Measurements from ENCODE around the gene LRCH3.
"Not testable (repeated sequence)": the region's sequence is repeated elsewhere in the genome, so short reads cannot be mapped to it uniquely, and the experiment has no call there.

The LRCH3 gene

GRCh38 chr3:197908957-197909701 lies 118.1 kb downstream of the LRCH3 start:
- no peak for TF ChIP-seq CTCF (IDR thresholded peaks at IDR 0.05; ENCODE audit: insufficient read depth, missing control alignments)
- FAIRE-seq (no peak), DNase-seq (ENCODE audit: insufficient read length, low spot score) (no peak)

- DNase-seq (ENCODE audit: insufficient read length, low spot score) (no peak), FAIRE-seq (no peak)
- TF ChIP-seq CTCF (IDR thresholded peaks at IDR 0.05; ENCODE audit: insufficient read depth, missing control alignments) = no peak
Measured at GRCh38 chr3:197912741-197913476, 121.9 kb downstream of the LRCH3 start.

- FAIRE-seq (no peak), DNase-seq (ENCODE audit: insufficient read length, low spot score) (no peak)
Measured at GRCh38 chr3:197913641-197914380, 122.8 kb downstream of the LRCH3 start.

GRCh38 chr3:197921429-197922275 lies 130.6 kb downstream of the LRCH3 start:
- FAIRE-seq; DNase-seq (ENCODE audit: insufficient read length, low spot score): not testable (repeated sequence)

More at GRCh38 chr3:197913641-197914380, 122.8 kb downstream of the LRCH3 start:
- TF ChIP-seq CTCF (IDR thresholded peaks at IDR 0.05; ENCODE audit: insufficient read depth, missing control alignments) = no peak

GRCh38 chr3:197926418-197926817 lies 135.4 kb downstream of the LRCH3 start:
- TF ChIP-seq CTCF (IDR thresholded peaks at IDR 0.05; ENCODE audit: insufficient read depth, missing control alignments) = peak; percentile 22
- no peak for DNase-seq (ENCODE audit: insufficient read length, low spot score)
- no peak for FAIRE-seq

- FAIRE-seq; DNase-seq (ENCODE audit: insufficient read length, low spot score): not testable (repeated sequence)
Measured at GRCh38 chr3:197927578-197927977, 136.5 kb downstream of the LRCH3 start.

GRCh38 chr3:197936819-197937384 lies 145.8 kb downstream of the LRCH3 start:
- DNase-seq (ENCODE audit: insufficient read length, low spot score) (no peak), FAIRE-seq (no peak)
- TF ChIP-seq CTCF (IDR thresholded peaks at IDR 0.05; ENCODE audit: insufficient read depth, missing control alignments) = no peak
